NB4 (cell line): ENCODE data around the gene ZNF579.

ENCODE experiments used
- DNase-seq: peaks from one replicate; pipeline ENCODE4 v3.0.0; 2010; ENCODE audit warnings: low read depth
- H3K4me3 ChIP-seq: one replicate; pipeline ENCODE4 v1.5.1; 2011; ENCODE audit warnings: mild to moderate bottlenecking, low read depth, low read length, moderate library complexity
- CTCF ChIP-seq: IDR thresholded peaks from one replicate; pipeline ENCODE4 v1.5.1; 2012; ENCODE audit warnings: low read depth, low read length
- MAX ChIP-seq: IDR thresholded peaks from 2 replicates; pipeline ENCODE4 v1.6.1; 2011; ENCODE audit warnings: low read depth, low read length
- MYC ChIP-seq: IDR thresholded peaks from 2 replicates; pipeline ENCODE4 v1.6.1; 2011; ENCODE audit warnings: low read depth, low read length
- POLR2A ChIP-seq: IDR thresholded peaks from 2 replicates; pipeline ENCODE4 v1.6.1; 2011; ENCODE audit warnings: mild to moderate bottlenecking; ENCODE audit not compliant: insufficient read length; ENCODE audit errors: extremely low read depth

ZNF579 gene

GRCh38 chr19:55543567-55543966 is 37.1 kb downstream of the ZNF579 start:
- H3K4me3 ChIP-seq, result no peak overlapping the region
- DNase-seq, result no peak
- TF ChIP-seq MAX, result no peak

- TF ChIP-seq MAX (no peak), MYC (no peak), POLR2A (no peak), CTCF (no peak)
- no peak overlapping the region for H3K4me3 ChIP-seq
- no peak for DNase-seq
Observed at GRCh38 chr19:55542292-55542855, 38.3 kb downstream of the ZNF579 start.

- TF ChIP-seq CTCF (no peak), MYC (no peak), POLR2A (no peak), MAX (no peak)
- no peak for DNase-seq
- H3K4me3 ChIP-seq, result no peak overlapping the region
Observed at GRCh38 chr19:55541091-55541490, 39.6 kb downstream of the ZNF579 start.

GRCh38 chr19:55540619-55541018 is 40.0 kb downstream of the ZNF579 start:
- no peak overlapping the region for H3K4me3 ChIP-seq
- no peak for DNase-seq
- TF ChIP-seq CTCF (no peak), MAX (no peak), POLR2A (no peak), MYC (no peak)

GRCh38 chr19:55539090-55539984 is 41.3 kb downstream of the ZNF579 start:
- TF ChIP-seq POLR2A, result no peak
- TF ChIP-seq MAX, result no peak
- TF ChIP-seq MYC, result no peak
- TF ChIP-seq CTCF, result no peak
- DNase-seq, result no peak
- H3K4me3 ChIP-seq, result no peak overlapping the region

- no peak for TF ChIP-seq POLR2A
- no peak for TF ChIP-seq MAX
- TF ChIP-seq MYC, result no peak
- no peak for TF ChIP-seq CTCF
- no peak overlapping the region for H3K4me3 ChIP-seq
- no peak for DNase-seq
Observed at GRCh38 chr19:55538132-55538531, 42.5 kb downstream of the ZNF579 start.
